Endothelial cell of umbilical vein (primary cell): Measurements from ENCODE around the gene ACBD6. TPM values are rescaled to one million over a fixed set of nuclear protein-coding genes. Genes with fewer than 3 reads are reported as not detected.

Source experiments
- microRNA-seq: library from miRNA; unstranded; fragments of <30 nt; microRNA quantifications from one replicate; pipeline ENCODE4 v1.2.0, GENCODE V29; 2021; ENCODE audit warnings: borderline number of aligned reads, borderline replicate concordance
- polyA plus RNA-seq, 4 experiments: library from polyadenylated mRNA; depleted of rRNA in 3 of 4; stranded (reverse) in 3 of 4; unstranded in 1 of 4; fragments of >200 nt; gene quantifications; 2 replicates each; pipeline versions ENCODE4 v1.2.1 to v1.2.3, GENCODE V29; 2011 to 2012; ENCODE audit warnings: missing spikeins in 1 of 4
- small RNA-seq: library from RNA; depleted of rRNA; stranded (forward); fragments of <200 nt; gene quantifications from one replicate; pipeline ENCODE3, GENCODE V24; 2012; ENCODE audit warnings: low replicate concordance, low read depth; ENCODE audit not compliant: insufficient read depth, insufficient read length
- total RNA-seq: library from RNA; stranded (reverse); gene quantifications from 2 replicates; pipeline ENCODE4 v1.2.3, GENCODE V29; 2021

The ACBD6 gene
- total and polyA plus RNA-seq, 2 donors (not counting 3 experiments of a cell fraction or from before 2014, with no cell fraction given) = 55.6 to 56.4 TPM

Small RNA genes lying within 50 kb of the gene (microRNA-seq; reads per million reads assigned to microRNA genes)
- gene MIR3121 = not detected

Small RNA genes lying within 50 kb of the gene (small RNA-seq; reads per million reads assigned to genes)
- gene MIR3121 = not detected
- not detected for gene RF00019

Other genes with a start within 250 kb of the ACBD6 start
- gene OVAAL, start 56.4 kb upstream of the ACBD6 start, total RNA-seq = not detected in 2 replicates
- 0.04 TPM in 1 of 2 replicates, not detected in the other for gene OVAAL, start 56.4 kb upstream of the ACBD6 start, polyA plus RNA-seq
- gene XPR1, start 129.4 kb upstream of the ACBD6 start, total RNA-seq = 26.7 and 29.3 TPM in 2 replicates
- 14.4 and 23.9 TPM in 2 replicates for gene XPR1, start 129.4 kb upstream of the ACBD6 start, polyA plus RNA-seq